Bronchial epithelial cell (primary cell): Measurements from ENCODE around the gene ZC3H14. TPM values are rescaled to one million over a fixed set of nuclear protein-coding genes. Genes with fewer than 3 reads are reported as not detected.

Source experiments
- DNase-seq: peaks from one replicate; pipeline ENCODE4 v3.0.0-alpha.2; 2010; ENCODE audit warnings: low read depth
- FAIRE-seq: peaks from 2 replicates; lab custom pipeline; 2011; peaks lifted over from hg19 to GRCh38; lab: Jason Lieb, UNC
- H3K27me3 ChIP-seq: 2 replicates; pipeline ENCODE4 v1.5.1; 2011; ENCODE audit warnings: low read length; ENCODE audit not compliant: control insufficient read depth, insufficient read depth
- H3K36me3 ChIP-seq: 2 replicates; pipeline ENCODE4 v1.5.1; 2011; ENCODE audit warnings: low read length; ENCODE audit not compliant: control insufficient read depth, insufficient read depth
- H3K4me3 ChIP-seq: 2 replicates; pipeline ENCODE4 v1.5.1; 2011; ENCODE audit warnings: mild to moderate bottlenecking, low read depth, low read length, control low read depth
- CTCF ChIP-seq: IDR thresholded peaks from 2 replicates; pipeline ENCODE4 v1.5.1; 2011; ENCODE audit warnings: mild to moderate bottlenecking, moderate library complexity, low read length, control low read depth, inconsistent platforms; ENCODE audit not compliant: insufficient read depth, severe bottlenecking
- total RNA-seq: library from RNA; depleted of rRNA; stranded (reverse); fragments of >200 nt; gene quantifications from 2 replicates; pipeline ENCODE4 v1.2.1, GENCODE V29; 2014

The ZC3H14 gene
- total RNA-seq, 1 donor from 2014 or later = 41.9 TPM

GRCh38 chr14:88599761-88600439, 37.1 kb downstream of the ZC3H14 start:
- DNase-seq (no peak), FAIRE-seq (no peak)
- Histone ChIP-seq H3K4me3 (no peak overlapping the region), H3K36me3 (peaks cover 15% of the 10 kb centered on the region), H3K27me3 (no peaks in the 10 kb centered on the region)
- TF ChIP-seq CTCF = no peak

GRCh38 chr14:88604212-88604611, 41.4 kb downstream of the ZC3H14 start:
- Histone ChIP-seq H3K4me3 (no peak overlapping the region), H3K27me3 (no peaks in the 10 kb centered on the region), H3K36me3 (peaks cover 13% of the 10 kb centered on the region)
- DNase-seq (no peak), FAIRE-seq (no peak)
- TF ChIP-seq CTCF = no peak

- DNase-seq = no peak
- FAIRE-seq = no peak
- TF ChIP-seq CTCF = no peak
- H3K36me3 ChIP-seq = peaks cover 15% of the 10 kb centered on the region
- no peak overlapping the region for H3K4me3 ChIP-seq
- H3K27me3 ChIP-seq = no peaks in the 10 kb centered on the region
Observed at GRCh38 chr14:88605594-88605993, 42.8 kb downstream of the ZC3H14 start.

GRCh38 chr14:88607829-88608228, 45.0 kb downstream of the ZC3H14 start:
- TF ChIP-seq CTCF = no peak
- no peaks in the 10 kb centered on the region for H3K27me3 ChIP-seq
- FAIRE-seq (no peak), DNase-seq (no peak)
- H3K4me3 ChIP-seq = no peak overlapping the region
- H3K36me3 ChIP-seq = peaks cover 11% of the 10 kb centered on the region

GRCh38 chr14:88611878-88612277, 49.0 kb downstream of the ZC3H14 start:
- DNase-seq (no peak), FAIRE-seq (no peak)
- Histone ChIP-seq H3K4me3 (no peak overlapping the region), H3K36me3 (peaks cover 8% of the 10 kb centered on the region), H3K27me3 (no peaks in the 10 kb centered on the region)
- no peak for TF ChIP-seq CTCF

- no peak for FAIRE-seq
- no peak for TF ChIP-seq CTCF
- no peak overlapping the region for H3K4me3 ChIP-seq
- DNase-seq = no peak
- H3K27me3 ChIP-seq = no peaks in the 10 kb centered on the region
- H3K36me3 ChIP-seq = peaks cover 3% of the 10 kb centered on the region
Observed at GRCh38 chr14:88612981-88613380, 50.1 kb downstream of the ZC3H14 start.
